H9 (cell line): ENCODE data around the gene MYNN. TPM values are rescaled to one million over a fixed set of nuclear protein-coding genes. Genes with fewer than 3 reads are reported as not detected.
A peak's percentile ranks its signal among the peaks of the same experiment; 100 is the strongest.
"Not testable (repeated sequence)": the region's sequence is repeated elsewhere in the genome, so short reads cannot be mapped to it uniquely, and the experiment has no call there.

Experiments used
- DNase-seq: peaks from one replicate; pipeline ENCODE4 v3.0.0-alpha.2; 2017
- H2AFZ ChIP-seq: one replicate; pipeline ENCODE4 v1.6.1; 2013; ENCODE audit warnings: mild to moderate bottlenecking, low read length, control low read depth, moderate library complexity
- H2AK5ac ChIP-seq: 2 replicates; pipeline ENCODE4 v1.6.1; 2013; ENCODE audit warnings: low read length, control low read depth, mixed read lengths; ENCODE audit not compliant: insufficient read length
- H2BK120ac ChIP-seq: one replicate; pipeline ENCODE4 v1.6.1; 2013; ENCODE audit warnings: low read depth, mild to moderate bottlenecking, low read length, control low read depth, inconsistent platforms; ENCODE audit not compliant: poor library complexity, severe bottlenecking
- H2BK12ac ChIP-seq: 2 replicates; pipeline ENCODE4 v1.6.1; 2013; ENCODE audit warnings: low read length, control low read depth, mixed read lengths, low read depth; ENCODE audit not compliant: insufficient read length
- H2BK15ac ChIP-seq: 2 replicates; pipeline ENCODE4 v1.6.1; 2013; ENCODE audit warnings: low read depth, low read length, control low read depth
- H2BK20ac ChIP-seq: one replicate; pipeline ENCODE4 v1.6.1; 2013; ENCODE audit warnings: low read depth, mild to moderate bottlenecking, low read length, control low read depth, inconsistent platforms; ENCODE audit not compliant: poor library complexity, severe bottlenecking
- H2BK5ac ChIP-seq: 2 replicates; pipeline ENCODE4 v1.6.1; 2013; ENCODE audit warnings: low read length, control low read depth, mixed read lengths; ENCODE audit not compliant: insufficient read length
- H3K14ac ChIP-seq: 2 replicates; pipeline ENCODE4 v1.6.1; 2013; ENCODE audit warnings: low read length, control low read depth; ENCODE audit not compliant: insufficient read depth
- H3K18ac ChIP-seq: 2 replicates; pipeline ENCODE4 v1.6.1; 2013; ENCODE audit warnings: low read depth, mild to moderate bottlenecking, mixed read lengths, low read length, control low read depth; ENCODE audit not compliant: insufficient read length
- H3K23ac ChIP-seq: 2 replicates; pipeline ENCODE4 v1.6.1; 2013; ENCODE audit warnings: low read length, control low read depth, mixed read lengths, low read depth; ENCODE audit not compliant: insufficient read length
- H3K23me2 ChIP-seq: 2 replicates; pipeline ENCODE4 v1.6.1; 2013; ENCODE audit warnings: low read depth, mild to moderate bottlenecking, mixed read lengths, low read length, control low read depth; ENCODE audit not compliant: insufficient read length, poor library complexity, severe bottlenecking
- H3K27ac ChIP-seq: 2 replicates; pipeline ENCODE4 v1.5.1; 2013; ENCODE audit warnings: low read length, control low read depth, mixed read lengths, low read depth; ENCODE audit not compliant: insufficient read length
- H3K27me3 ChIP-seq: 2 replicates; pipeline ENCODE4 v1.6.1; 2013; ENCODE audit warnings: low read length, control low read depth, inconsistent platforms; ENCODE audit not compliant: insufficient read depth
- H3K4ac ChIP-seq: 2 replicates; pipeline ENCODE4 v1.6.1; 2013; ENCODE audit warnings: low read depth, mild to moderate bottlenecking, control low read depth, inconsistent platforms, low read length, moderate library complexity
- H3K4me1 ChIP-seq: 2 replicates; pipeline ENCODE4 v1.6.1; 2013; ENCODE audit warnings: low read length, control low read depth, inconsistent platforms; ENCODE audit not compliant: insufficient read depth
- H3K4me2 ChIP-seq: 2 replicates; pipeline ENCODE4 v1.6.1; 2013; ENCODE audit warnings: low read length, control low read depth, mixed read lengths; ENCODE audit not compliant: insufficient read length, insufficient read depth
- H3K56ac ChIP-seq: 2 replicates; pipeline ENCODE4 v1.6.1; 2013; ENCODE audit warnings: low read depth, mild to moderate bottlenecking, mixed read lengths, low read length, control low read depth; ENCODE audit not compliant: insufficient read length
- H3K79me1 ChIP-seq: 2 replicates; pipeline ENCODE4 v1.6.1; 2013; ENCODE audit warnings: low read depth, mild to moderate bottlenecking, moderate library complexity, low read length, control low read depth, inconsistent platforms; ENCODE audit not compliant: insufficient read depth, poor library complexity, severe bottlenecking
- H3K79me2 ChIP-seq: 2 replicates; pipeline ENCODE4 v1.6.1; 2013; ENCODE audit warnings: low read length, control low read depth, inconsistent platforms; ENCODE audit not compliant: insufficient read depth
- H3K9ac ChIP-seq: 2 replicates; pipeline ENCODE4 v1.6.1; 2013; ENCODE audit warnings: low read length, control low read depth, mixed read lengths; ENCODE audit not compliant: insufficient read length; ENCODE audit errors: extremely low read depth
- H3K9me3 ChIP-seq: one replicate; pipeline ENCODE4 v1.6.1; 2013; ENCODE audit warnings: low read depth, low read length, inconsistent platforms; ENCODE audit not compliant: control insufficient read depth
- H3T11ph ChIP-seq: one replicate; pipeline ENCODE4 v1.6.1; 2013; ENCODE audit warnings: mild to moderate bottlenecking, low read length, control low read depth, inconsistent platforms
- H4K20me1 ChIP-seq: one replicate; pipeline ENCODE4 v1.6.1; 2013; ENCODE audit not compliant: control insufficient read depth, insufficient read length, insufficient read depth
- H4K5ac ChIP-seq: 2 replicates; pipeline ENCODE4 v1.6.1; 2013; ENCODE audit warnings: low read depth, mild to moderate bottlenecking, mixed read lengths, low read length, control low read depth; ENCODE audit not compliant: insufficient read length
- H4K8ac ChIP-seq: replicated peaks from 2 replicates; pipeline ENCODE4 v1.6.1; 2013; ENCODE audit warnings: low read length, control low read depth, mixed read lengths, low read depth; ENCODE audit not compliant: insufficient read length
- H4K91ac ChIP-seq: 2 replicates; pipeline ENCODE4 v1.6.1; 2013; ENCODE audit warnings: low read depth, mild to moderate bottlenecking, moderate library complexity, mixed read lengths, low read length, control low read depth; ENCODE audit not compliant: insufficient read length
- H3K27ac Mint-ChIP-seq, 3 experiments: 2 replicates in 2 of 3; 3 replicates in 1 of 3; pipeline ENCODE4 v1.8.0; 2020 to 2021; ENCODE audit warnings: mixed read lengths in 3 of 3, mild to moderate bottlenecking in 1 of 3, moderate library complexity in 1 of 3
- H3K27me3 Mint-ChIP-seq: 2 replicates; pipeline ENCODE4 v1.8.0; 2021; ENCODE audit warnings: low read depth, mild to moderate bottlenecking, moderate library complexity, mixed read lengths
- H3K36me3 Mint-ChIP-seq, 3 experiments: 2 replicates in 2 of 3; 3 replicates in 1 of 3; pipeline ENCODE4 v1.8.0; 2020 to 2021; ENCODE audit warnings: low read depth in 3 of 3, mixed read lengths in 3 of 3; ENCODE audit not compliant: insufficient read depth in 1 of 3
- H3K4me1 Mint-ChIP-seq, 2 experiments: 2 replicates each; pipeline ENCODE4 v1.8.0; 2020; ENCODE audit warnings: mixed read lengths in 2 of 2
- H3K4me3 Mint-ChIP-seq, 2 experiments: 2 replicates in 1 of 2; 3 replicates in 1 of 2; pipeline ENCODE4 v1.8.0; 2020 to 2021; ENCODE audit warnings: mild to moderate bottlenecking in 2 of 2, mixed read lengths in 2 of 2, moderate library complexity in 1 of 2
- H3K9me3 Mint-ChIP-seq, 2 experiments: 2 replicates in 1 of 2; 3 replicates in 1 of 2; pipeline ENCODE4 v1.8.0; 2020; ENCODE audit warnings: mild to moderate bottlenecking in 2 of 2, mixed read lengths in 2 of 2, moderate library complexity in 1 of 2
- WGBS: extraction: QIAGEN DNeasy Blood & Tissue Kit; methylation state at CpG from one replicate; pipeline ENCODE4 v1.1.7; 2013; ENCODE audit warnings: missing lambda C conversion rate, low lambda C conversion rate, mixed read lengths; ENCODE audit not compliant: insufficient read length; ENCODE audit errors: extremely low coverage; 5-methylcytosine and 5-hydroxymethylcytosine counted together
- long read RNA-seq: library from polyadenylated mRNA; unstranded; transcript quantifications from one replicate; pipeline ENCODE4 v2.0.0, GENCODE V29; 2020
- total RNA-seq: library from RNA; stranded (reverse); gene quantifications from 2 replicates; pipeline ENCODE4 v1.2.1, GENCODE V29; 2021
- TF ChIP-seq, protein P1 (sequence below): fragments of 200-600 bp; sonication (generic); conservative IDR thresholded peaks from 3 replicates; pipeline ENCODE4 v1.8.0; 2021; ENCODE audit warnings: antibody characterized with exemption, mild to moderate bottlenecking

Gene MYNN
- total RNA-seq, result 15.9 and 16.3 TPM in 2 replicates
- long read RNA-seq, full-length matches to known transcripts, result 63 of 127 reads
- long read RNA-seq, partial matches to known transcripts, result 32 of 127 reads
- long read RNA-seq, other reads (novel, unspliced or antisense), result 32 of 127 reads

DNA sequence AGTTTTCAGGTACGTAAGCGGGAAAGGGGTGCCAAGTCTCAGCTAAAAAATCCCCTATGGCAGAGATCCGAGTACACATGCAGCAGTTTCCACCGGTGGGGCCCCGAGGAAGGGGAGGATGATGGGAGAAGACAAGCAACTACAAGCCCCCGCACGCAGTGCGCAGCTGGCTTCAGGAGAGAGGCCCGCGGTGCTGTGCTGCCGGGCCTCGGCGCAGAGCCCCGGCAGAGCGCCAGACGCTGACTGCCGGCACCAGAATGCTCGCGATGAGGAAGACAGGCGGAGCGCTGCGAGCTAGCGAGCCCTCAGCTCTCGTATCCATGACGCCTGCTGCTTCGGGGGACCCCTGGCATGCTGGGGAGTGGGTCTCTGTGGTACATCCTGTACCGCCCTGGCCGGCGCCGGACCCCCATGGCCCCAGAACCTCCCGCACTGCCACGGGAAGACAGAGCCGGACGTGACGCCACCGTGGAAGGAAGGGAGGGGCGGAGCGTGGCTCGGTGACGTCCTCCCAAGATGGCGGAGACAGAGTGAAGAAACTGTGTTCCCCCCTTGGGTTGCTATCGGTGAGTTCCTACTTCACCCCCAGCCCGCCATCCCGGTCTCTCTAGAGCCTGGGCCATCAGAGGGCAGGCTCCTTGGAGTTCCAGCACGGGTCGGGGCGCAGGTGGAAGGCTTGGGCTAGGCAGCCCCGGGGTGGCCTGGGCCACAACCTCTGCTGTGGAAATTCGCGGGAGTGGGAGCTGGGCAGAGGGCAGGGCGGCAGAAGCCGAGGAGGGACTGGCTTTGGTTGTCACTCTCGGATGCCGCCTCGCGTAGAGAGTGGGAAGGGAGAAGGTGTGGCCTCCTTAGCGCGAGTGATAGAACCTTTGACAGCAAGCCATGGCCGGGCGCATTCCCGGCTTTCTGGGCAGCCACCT, at the start of gene MYNN:
Gene MYNN, plus strand, starts transcription at position 500 of the 920 bp plus-strand sequence. CDS start 900 bp downstream, outside the sequence.
- Histone ChIP-seq H3K9ac (peak within 1 kb of the TSS; percentile 93), H3K9me3 (no peaks in the 10 kb centered on the region), H3K56ac (no peak within 1 kb of the TSS), H4K20me1 (no peaks in the 10 kb centered on the region), H3K27ac (peak within 1 kb of the TSS; percentile 85), H3K27me3 (no peaks in the 10 kb centered on the region), H2BK120ac (peak within 1 kb of the TSS; percentile 75), H3K79me2 (peaks cover 7% of the 10 kb centered on the region; the same call in 1 of the 2 replicates), H2BK20ac (no peak within 1 kb of the TSS), H3K4me1 (no peaks in the 10 kb centered on the region), H3K14ac (peak within 1 kb of the TSS; percentile 93), H4K8ac (no peak within 1 kb of the TSS), H3K23ac (no peak within 1 kb of the TSS), H3K79me1 (no peaks in the 10 kb centered on the region), H3K4ac (no peak within 1 kb of the TSS; the same call in 1 of the 2 replicates), H3K4me2 (peak within 1 kb of the TSS; percentile 96), H2AFZ (no peak within 1 kb of the TSS), H2AK5ac (no peak within 1 kb of the TSS), H2BK5ac (no peak within 1 kb of the TSS), H2BK12ac (no peak within 1 kb of the TSS), H3T11ph (peak within 1 kb of the TSS; percentile 80), H2BK15ac (no peak within 1 kb of the TSS), H3K23me2 (no peaks in the 10 kb centered on the region), H4K5ac (no peak within 1 kb of the TSS), H4K91ac (no peak within 1 kb of the TSS), H3K18ac (peak within 1 kb of the TSS; percentile 94)
- Mint-ChIP-seq H3K4me3 (peak within 1 kb of the TSS; percentile 94 to 98), H3K9me3 (no peaks in the 10 kb centered on the region; a peak in 1 of 5 replicates), H3K36me3 (peaks cover 5 to 37% (median 36%) of the 10 kb centered on the region in 3 experiments), H3K27ac (peak within 1 kb of the TSS; percentile 98 to 100 (median 100)), H3K27me3 (no peaks in the 10 kb centered on the region; the same call in 1 of the 2 replicates), H3K4me1 (peaks cover 28 to 30% of the 10 kb centered on the region in 2 experiments)
- TF ChIP-seq, protein P1, sequence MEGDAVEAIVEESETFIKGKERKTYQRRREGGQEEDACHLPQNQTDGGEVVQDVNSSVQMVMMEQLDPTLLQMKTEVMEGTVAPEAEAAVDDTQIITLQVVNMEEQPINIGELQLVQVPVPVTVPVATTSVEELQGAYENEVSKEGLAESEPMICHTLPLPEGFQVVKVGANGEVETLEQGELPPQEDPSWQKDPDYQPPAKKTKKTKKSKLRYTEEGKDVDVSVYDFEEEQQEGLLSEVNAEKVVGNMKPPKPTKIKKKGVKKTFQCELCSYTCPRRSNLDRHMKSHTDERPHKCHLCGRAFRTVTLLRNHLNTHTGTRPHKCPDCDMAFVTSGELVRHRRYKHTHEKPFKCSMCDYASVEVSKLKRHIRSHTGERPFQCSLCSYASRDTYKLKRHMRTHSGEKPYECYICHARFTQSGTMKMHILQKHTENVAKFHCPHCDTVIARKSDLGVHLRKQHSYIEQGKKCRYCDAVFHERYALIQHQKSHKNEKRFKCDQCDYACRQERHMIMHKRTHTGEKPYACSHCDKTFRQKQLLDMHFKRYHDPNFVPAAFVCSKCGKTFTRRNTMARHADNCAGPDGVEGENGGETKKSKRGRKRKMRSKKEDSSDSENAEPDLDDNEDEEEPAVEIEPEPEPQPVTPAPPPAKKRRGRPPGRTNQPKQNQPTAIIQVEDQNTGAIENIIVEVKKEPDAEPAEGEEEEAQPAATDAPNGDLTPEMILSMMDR, result no peak
- peak; percentile 90 for DNase-seq
- WGBS, result no CpG with 5 or more reads among the region's 61 CpGs

DNA sequence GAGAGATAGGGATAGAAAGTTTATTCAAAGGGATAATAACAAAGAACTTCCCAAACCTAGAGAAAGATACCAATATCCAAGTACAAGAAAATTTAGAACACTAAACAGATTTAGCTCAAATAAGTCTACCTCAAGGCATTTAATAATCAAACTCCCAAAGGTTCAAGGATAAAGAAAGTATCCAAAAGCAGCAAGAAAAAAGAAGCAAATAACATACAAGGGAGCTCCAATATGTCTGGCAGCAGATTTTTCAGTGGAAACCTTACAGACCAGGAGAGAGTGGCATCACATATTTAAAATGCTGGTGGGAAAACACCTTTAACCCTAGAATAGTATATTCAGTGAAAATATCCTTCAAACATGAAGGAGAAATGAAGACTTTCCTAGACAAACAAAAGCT, 41.3 kb upstream of the MYNN start:
- not testable (repeated sequence) for H2BK20ac ChIP-seq, H3K56ac ChIP-seq, H4K8ac ChIP-seq, H2AFZ ChIP-seq, H3K23ac ChIP-seq, H3K4me3 Mint-ChIP-seq, H4K91ac ChIP-seq, H3K9me3 ChIP-seq, H3K23me2 ChIP-seq, H3K79me1 ChIP-seq, H3K4me1 Mint-ChIP-seq, H3K4me1 ChIP-seq, H3T11ph ChIP-seq, H3K4me2 ChIP-seq, H3K27ac ChIP-seq, H3K18ac ChIP-seq, H4K5ac ChIP-seq, H3K4ac ChIP-seq, H3K27me3 ChIP-seq, H3K27me3 Mint-ChIP-seq, H3K14ac ChIP-seq, H3K79me2 ChIP-seq, H2BK12ac ChIP-seq, H4K20me1 ChIP-seq, H2BK120ac ChIP-seq, H3K27ac Mint-ChIP-seq, H2BK15ac ChIP-seq, H3K9ac ChIP-seq, DNase-seq, H2AK5ac ChIP-seq, H2BK5ac ChIP-seq
- Mint-ChIP-seq H3K36me3 (peaks cover 4 to 37% (median 15%) of the 10 kb centered on the region in 3 experiments), H3K9me3 (peaks cover 38 to 45% of the 10 kb centered on the region in 2 experiments)
